ENCODE measurements around the gene TENT5C. TPM values are rescaled to one million over a fixed set of nuclear protein-coding genes. Genes with fewer than 3 reads are reported as not detected.
A peak's percentile ranks its signal among the peaks of the same experiment; 100 is the strongest.

The TENT5C gene
- total and polyA plus RNA-seq, 8 donors, result 11.6 to 25.8 (median 15.9) TPM

- no peak for ATAC-seq
- Histone ChIP-seq H3K4me3 (no peak overlapping the region), H3K9me3 (no peaks in the 10 kb centered on the region), H3K36me3 (no peaks in the 10 kb centered on the region), H3K27me3 (no peaks in the 10 kb centered on the region), H3K4me1 (no peaks in the 10 kb centered on the region), H3K27ac (no peak overlapping the region)
- intact Hi-C loops (cut with DNase I), result no loop called here
- TF ChIP-seq CTCF (IDR thresholded peaks at IDR 0.05), result no peak
- DNase-seq, result no peak
Observed at GRCh38 chr1:117598489-117598888, 7.4 kb upstream of the TENT5C start.

GRCh38 chr1:117599286-117600221 lies 6.3 kb upstream of the TENT5C start:
- intact Hi-C loops (cut with DNase I), result no loop called here
- H3K4me3 ChIP-seq, result no peak overlapping the region
- no peaks in the 10 kb centered on the region for H3K36me3 ChIP-seq
- TF ChIP-seq CTCF (IDR thresholded peaks at IDR 0.05), result no peak
- H3K27me3 ChIP-seq, result peaks cover 0 to 4% of the 10 kb centered on the region in 2 donors
- H3K27ac ChIP-seq, result no peak overlapping the region
- peaks cover 0 to 1% of the 10 kb centered on the region in 2 donors for H3K4me1 ChIP-seq
- DNase-seq (no peak), ATAC-seq (peak; percentile 41)
- H3K9me3 ChIP-seq, result no peaks in the 10 kb centered on the region

GRCh38 chr1:117600325-117600943 lies 5.4 kb upstream of the TENT5C start:
- intact Hi-C loops (cut with DNase I), result no loop called here

GRCh38 chr1:117600966-117601365 lies 4.9 kb upstream of the TENT5C start:
- H3K36me3 ChIP-seq, result no peaks in the 10 kb centered on the region
- DNase-seq, result no peak
- no peaks in the 10 kb centered on the region for H3K9me3 ChIP-seq
- peaks cover 0 to 7% of the 10 kb centered on the region in 2 donors for H3K27me3 ChIP-seq
- TF ChIP-seq CTCF (IDR thresholded peaks at IDR 0.05), result no peak
- peaks cover 0 to 9% of the 10 kb centered on the region in 2 donors for H3K4me1 ChIP-seq
- H3K4me3 ChIP-seq, result no peak overlapping the region
- H3K27ac ChIP-seq, result no peak overlapping the region
- no peak for ATAC-seq
- intact Hi-C loops (cut with DNase I), result no loop called here

More at GRCh38 chr1:117600325-117600943, 5.4 kb upstream of the TENT5C start:
- H3K4me3 ChIP-seq, result no peak overlapping the region
- no peak for TF ChIP-seq CTCF (IDR thresholded peaks at IDR 0.05)
- no peaks in the 10 kb centered on the region for H3K9me3 ChIP-seq
- peaks cover 0 to 7% of the 10 kb centered on the region in 2 donors for H3K27me3 ChIP-seq
- DNase-seq (no peak), ATAC-seq (no peak)
- H3K27ac ChIP-seq, result no peak overlapping the region
- H3K4me1 ChIP-seq, result peaks cover 0 to 9% of the 10 kb centered on the region in 2 donors
- H3K36me3 ChIP-seq, result no peaks in the 10 kb centered on the region

GRCh38 chr1:117602862-117603261 lies 3.0 kb upstream of the TENT5C start:
- ATAC-seq (no peak), DNase-seq (no peak)
- Histone ChIP-seq H3K9me3 (no peaks in the 10 kb centered on the region), H3K27ac (no peak overlapping the region), H3K36me3 (no peaks in the 10 kb centered on the region), H3K4me1 (peaks cover 0 to 22% of the 10 kb centered on the region in 2 donors), H3K4me3 (no peak overlapping the region), H3K27me3 (peaks cover 0 to 11% of the 10 kb centered on the region in 2 donors)
- TF ChIP-seq CTCF (IDR thresholded peaks at IDR 0.05), result no peak
- intact Hi-C loops (cut with DNase I), result no loop called here
